Erythroblast (primary cell): ENCODE results near the gene CORO1C.

Experiments used
- GATA1 ChIP-seq: IDR thresholded peaks from 2 replicates; pipeline ENCODE4 v1.6.1; 2011; ENCODE audit warnings: low read depth, mild to moderate bottlenecking, control low read depth, low read length, moderate library complexity
- POLR2A ChIP-seq: IDR thresholded peaks from 2 replicates; pipeline ENCODE4 v1.6.1; 2011; ENCODE audit warnings: mild to moderate bottlenecking, low read length

DNA sequence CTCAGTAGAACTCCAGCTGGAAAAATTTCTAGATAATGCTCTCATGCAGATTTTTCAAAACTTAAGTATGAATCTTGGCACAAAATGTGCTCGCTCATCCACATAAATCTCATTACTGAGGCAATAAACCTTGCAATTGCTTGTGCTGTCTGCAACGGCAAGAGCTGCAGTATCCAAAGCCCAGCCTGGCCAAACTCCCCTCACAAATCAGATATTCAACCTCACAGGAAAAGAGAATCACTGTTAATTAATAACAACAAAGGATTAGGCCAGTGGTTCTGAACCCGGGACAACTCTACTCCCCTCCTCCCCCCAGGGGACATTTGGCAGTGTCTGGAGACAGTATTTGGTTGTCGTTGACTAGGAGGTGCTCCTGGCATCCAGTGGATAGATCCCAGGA is 19.2 kb upstream of the CORO1C start:
- TF ChIP-seq POLR2A = no peak
- no peak for TF ChIP-seq GATA1
